H1 (cell line): ENCODE measurements around the gene ARL6IP4. TPM values are rescaled to one million over a fixed set of nuclear protein-coding genes. Genes with fewer than 3 reads are reported as not detected.

Experiments
- CTCF ChIA-PET: fragments of 300-600 bp; sonication (Branson Sonifier 250); formaldehyde crosslinking; loops from one replicate; lab custom pipeline; 2021; ENCODE audit not compliant: partially characterized antibody; lab: Charles Lee
- POLR2A ChIA-PET: fragments of 300-600 bp; sonication (Branson Sonifier 250); formaldehyde crosslinking; loops from one replicate; lab custom pipeline; 2021; ENCODE audit warnings: inconsistent platforms; ENCODE audit not compliant: partially characterized antibody; lab: Charles Lee
- DNase-seq, 2 experiments: peaks; one replicate each; pipeline versions ENCODE4 v3.0.0 to v3.0.0-alpha.2; 2010 to 2022; ENCODE audit warnings: low spot score in 2 of 2, low read depth in 1 of 2, mixed read lengths in 1 of 2
- FAIRE-seq: peaks from 2 replicates; lab custom pipeline; 2011; peaks lifted over from hg19 to GRCh38; lab: Jason Lieb, UNC
- H2AFZ ChIP-seq: 2 replicates; pipeline ENCODE4 v1.8.1; 2012; ENCODE audit warnings: low read length, inconsistent platforms
- H2AK5ac ChIP-seq: 2 replicates; pipeline ENCODE4 v1.6.1; 2013; ENCODE audit warnings: low read depth, low read length
- H2BK120ac ChIP-seq: replicated peaks from 2 replicates; pipeline ENCODE3; 2013; ENCODE audit warnings: low read depth, low read length, inconsistent platforms
- H2BK12ac ChIP-seq: 2 replicates; pipeline ENCODE4 v1.6.1; 2013; ENCODE audit warnings: low read depth, low read length
- H2BK15ac ChIP-seq: 2 replicates; pipeline ENCODE4 v1.6.1; 2013; ENCODE audit warnings: low read length
- H2BK20ac ChIP-seq: 2 replicates; pipeline ENCODE4 v1.6.1; 2013; ENCODE audit warnings: low read length
- H2BK5ac ChIP-seq: 2 replicates; pipeline ENCODE4 v1.6.1; 2013; ENCODE audit warnings: low read depth, low read length
- H3K14ac ChIP-seq: 2 replicates; pipeline ENCODE4 v1.6.1; 2013; ENCODE audit warnings: inconsistent platforms; ENCODE audit not compliant: insufficient read length
- H3K18ac ChIP-seq: 2 replicates; pipeline ENCODE4 v1.6.1; 2013; ENCODE audit warnings: low read length; ENCODE audit errors: extremely low read depth
- H3K23ac ChIP-seq: 2 replicates; pipeline ENCODE4 v1.6.1; 2013; ENCODE audit warnings: inconsistent platforms; ENCODE audit not compliant: insufficient read length
- H3K23me2 ChIP-seq: 2 replicates; pipeline ENCODE4 v1.6.1; 2013; ENCODE audit warnings: low read depth, low read length
- H3K27ac ChIP-seq: 2 replicates; pipeline ENCODE4 v1.6.1; 2011; ENCODE audit warnings: low read depth, low read length, inconsistent platforms
- H3K27me3 ChIP-seq, 4 experiments: replicated peaks in 1 of 4; 1 replicate in 1 of 4; 2 replicates in 3 of 4; pipeline versions ENCODE4 v1.6.1 to v1.8.1; 2011 to 2013; ENCODE audit warnings: low read length in 3 of 4, mild to moderate bottlenecking in 3 of 4, inconsistent platforms in 2 of 4, mixed read lengths in 2 of 4, moderate library complexity in 1 of 4; ENCODE audit not compliant: control insufficient read depth in 3 of 4, insufficient read depth in 3 of 4; ENCODE audit errors: extremely low read depth in 1 of 4
- H3K36me3 ChIP-seq, 4 experiments: 2 replicates each; pipeline versions ENCODE4 v1.6.1 to v1.8.1; 2011 to 2013; ENCODE audit warnings: mild to moderate bottlenecking in 4 of 4, low read length in 3 of 4, moderate library complexity in 2 of 4, control low read depth in 1 of 4, inconsistent platforms in 1 of 4; ENCODE audit not compliant: insufficient read depth in 4 of 4, control insufficient read depth in 2 of 4
- H3K4ac ChIP-seq: replicated peaks from 2 replicates; pipeline ENCODE3; 2013; ENCODE audit warnings: low read length, low read depth, mixed read lengths, inconsistent platforms; ENCODE audit not compliant: insufficient read length
- H3K4me1 ChIP-seq, 4 experiments: replicated peaks in 1 of 4; 1 replicate in 1 of 4; 2 replicates in 3 of 4; pipeline versions ENCODE4 v1.6.1 to v1.8.1; 2011 to 2013; ENCODE audit warnings: low read length in 3 of 4, inconsistent platforms in 2 of 4, mixed read lengths in 1 of 4; ENCODE audit not compliant: insufficient read depth in 4 of 4, control insufficient read depth in 3 of 4
- H3K4me2 ChIP-seq, 2 experiments: 2 replicates each; pipeline versions ENCODE4 v1.6.1 to v1.8.1; 2011 to 2013; ENCODE audit warnings: low read depth in 2 of 2, low read length in 2 of 2, control low read depth in 1 of 2, inconsistent platforms in 1 of 2, mild to moderate bottlenecking in 1 of 2; ENCODE audit not compliant: insufficient read depth in 1 of 2
- H3K4me3 ChIP-seq, 4 experiments: fragments of 200-600, 300-600 bp in 1 of 4; sonication (generic), shearing (Covaris generic), sonication (Bioruptor Twin) in 1 of 4; 2 replicates each; pipeline versions ENCODE4 v1.5.1 to v1.8.1; 2011 to 2016; ENCODE audit warnings: low read length in 4 of 4, low read depth in 3 of 4, control low read depth in 2 of 4, inconsistent platforms in 2 of 4, mild to moderate bottlenecking in 2 of 4, mixed read lengths in 1 of 4, moderate library complexity in 1 of 4; ENCODE audit not compliant: insufficient read depth in 2 of 4; ENCODE audit errors: extremely low read depth in 1 of 4
- H3K56ac ChIP-seq: replicated peaks from 2 replicates; pipeline ENCODE3; 2013; ENCODE audit warnings: low read depth, mild to moderate bottlenecking, mixed read lengths, low read length, inconsistent platforms; ENCODE audit not compliant: insufficient read length
- H3K79me1 ChIP-seq: 2 replicates; pipeline ENCODE4 v1.6.1; 2013; ENCODE audit warnings: low read depth, low read length, control low read depth
- H3K79me2 ChIP-seq, 2 experiments: 2 replicates each; pipeline versions ENCODE4 v1.6.1 to v1.8.1; 2012 to 2013; ENCODE audit warnings: low read length in 2 of 2, mild to moderate bottlenecking in 2 of 2, inconsistent platforms in 1 of 2; ENCODE audit not compliant: insufficient read depth in 2 of 2, control insufficient read depth in 1 of 2
- H3K9ac ChIP-seq, 4 experiments: replicated peaks in 1 of 4; 1 replicate in 1 of 4; 2 replicates in 3 of 4; pipeline versions ENCODE4 v1.6.1 to v1.8.1; 2011 to 2013; ENCODE audit warnings: low read depth in 3 of 4, low read length in 3 of 4, control low read depth in 2 of 4, mild to moderate bottlenecking in 2 of 4, moderate library complexity in 2 of 4, inconsistent platforms in 1 of 4; ENCODE audit errors: extremely low read depth in 1 of 4
- H3K9me3 ChIP-seq, 2 experiments: 2 replicates each; pipeline versions ENCODE4 v1.6.1 to v1.8.1; 2012 to 2013; ENCODE audit warnings: mild to moderate bottlenecking in 2 of 2, moderate library complexity in 2 of 2, control low read depth in 1 of 2, inconsistent platforms in 1 of 2, low read depth in 1 of 2, low read length in 1 of 2, mixed read lengths in 1 of 2; ENCODE audit not compliant: insufficient read depth in 2 of 2
- H4K20me1 ChIP-seq, 2 experiments: replicated peaks in 1 of 2; 2 replicates each; pipeline versions ENCODE3 to v1.8.1; 2011 to 2013; ENCODE audit warnings: inconsistent platforms in 2 of 2, low read length in 2 of 2, mild to moderate bottlenecking in 1 of 2; ENCODE audit not compliant: insufficient read depth in 2 of 2, control insufficient read depth in 1 of 2
- H4K5ac ChIP-seq: 2 replicates; pipeline ENCODE4 v1.6.1; 2013; ENCODE audit warnings: low read length, low read depth, mixed read lengths, inconsistent platforms; ENCODE audit not compliant: insufficient read length
- H4K8ac ChIP-seq: 2 replicates; pipeline ENCODE4 v1.8.0; 2013; ENCODE audit warnings: mild to moderate bottlenecking, moderate library complexity, low read length, inconsistent platforms; ENCODE audit not compliant: insufficient read depth; ENCODE audit errors: extremely low read depth
- H4K91ac ChIP-seq: replicated peaks from 2 replicates; pipeline ENCODE3; 2013; ENCODE audit warnings: low read length, mixed read lengths, inconsistent platforms; ENCODE audit not compliant: insufficient read length
- JUND ChIP-seq: IDR thresholded peaks from 2 replicates; pipeline ENCODE4 v1.6.1; 2011; ENCODE audit warnings: mild to moderate bottlenecking, improper control_type of control experiment, low read length
- POLR2AphosphoS5 ChIP-seq: IDR thresholded peaks from 2 replicates; pipeline ENCODE4 v1.6.1; 2011; ENCODE audit warnings: low read depth, low read length
- SAP30 ChIP-seq: fragments of 300-600 bp; sonication (generic); IDR thresholded peaks from 2 replicates; pipeline ENCODE4 v1.7.1; 2012; ENCODE audit warnings: low read length, moderate library complexity, mild to moderate bottlenecking, inconsistent platforms; ENCODE audit not compliant: insufficient read depth, insufficient replicate concordance
- SIN3A ChIP-seq, 2 experiments: IDR thresholded peaks in 1 of 2; conservative IDR thresholded peaks in 1 of 2; 2 replicates each; pipeline ENCODE4 v1.6.1; 2011 to 2012; ENCODE audit warnings: low read length in 2 of 2, improper control_type of control experiment in 1 of 2, low read depth in 1 of 2, mild to moderate bottlenecking in 1 of 2
- USF2 ChIP-seq: IDR thresholded peaks from 2 replicates; pipeline ENCODE4 v1.6.1; 2011; ENCODE audit warnings: low read length, improper control_type of control experiment
- YY1 ChIP-seq: IDR thresholded peaks from 2 replicates; pipeline ENCODE4 v1.6.1; 2011; ENCODE audit warnings: low read depth, mild to moderate bottlenecking, low read length
- WGBS, 2 experiments: shearing (Covaris generic) in 1 of 2; methylation state at CpG; one replicate each; pipeline versions ENCODE4 v1.1.6 to v1.1.7; 2013 to 2015; ENCODE audit warnings: low lambda C conversion rate in 2 of 2, mixed read lengths in 2 of 2, inconsistent platforms in 1 of 2, low coverage in 1 of 2, missing lambda C conversion rate in 1 of 2; ENCODE audit not compliant: insufficient replicate concordance in 2 of 2, insufficient coverage in 1 of 2, insufficient read length in 1 of 2; ENCODE audit errors: extremely low coverage in 1 of 2, missing lambda C conversion rate in 1 of 2; 5-methylcytosine and 5-hydroxymethylcytosine counted together
- polyA plus RNA-seq, 7 experiments: library from polyadenylated mRNA; depleted of rRNA in 3 of 7; stranded (reverse) in 5 of 7; unstranded in 2 of 7; fragments of >200 nt in 5 of 7; fragments of 200-250 nt in 2 of 7; gene quantifications; 1 replicate in 5 of 7; 2 replicates in 1 of 7; 4 replicates in 1 of 7; pipeline versions ENCODE4 v1.2.1 to v1.2.3, GENCODE V29; 2011 to 2013; ENCODE audit warnings: missing spikeins in 2 of 7, mixed read lengths in 2 of 7
- total RNA-seq: library from RNA; stranded (reverse); fragmentation: NEBNext Ultra II Directional; extraction: Animal tissue kit (Norgen Biotek cat#: 25700); gene quantifications from 2 replicates; pipeline ENCODE4 v1.2.1, GENCODE V29; 2021

The ARL6IP4 gene
- total and polyA plus RNA-seq, 2 of the 8 experiments (the other 6 are each of a cell fraction or from before 2014, with no cell fraction given): 76.4 to 109 TPM

DNA sequence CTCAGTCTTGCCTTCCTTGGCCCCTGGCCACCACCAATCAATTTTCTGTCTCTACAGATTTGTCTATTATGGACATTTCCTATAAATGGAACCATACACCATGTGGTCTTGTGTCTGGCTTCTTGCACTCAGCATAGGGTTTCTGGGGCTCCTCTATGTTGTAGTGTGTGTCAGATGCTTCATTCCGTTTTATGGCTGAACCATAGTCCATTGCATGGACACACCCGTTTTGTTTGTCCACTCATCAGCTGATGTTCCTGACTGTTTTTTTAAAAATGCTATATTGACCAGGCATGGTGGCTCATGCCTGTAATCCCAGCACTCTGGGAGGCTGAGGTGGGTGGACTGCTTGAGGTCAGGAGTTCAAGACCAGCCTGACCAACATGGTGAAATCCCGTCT, 21.0 kb downstream of the ARL6IP4 start:
- Histone ChIP-seq H3K56ac (no peak overlapping the region), H3K4me3 (no peak overlapping the region), H2BK120ac (no peak overlapping the region), H3K4ac (no peak overlapping the region), H4K91ac (no peak overlapping the region), H3K14ac (no peak overlapping the region), H2BK20ac (no peak overlapping the region), H2BK5ac (no peak overlapping the region), H3K36me3 (no peaks in the 10 kb centered on the region), H3K27ac (no peak overlapping the region), H3K79me1 (no peaks in the 10 kb centered on the region), H3K4me2 (no peak overlapping the region), H4K5ac (no peak overlapping the region), H3K18ac (no peak overlapping the region), H3K4me1 (no peaks in the 10 kb centered on the region), H4K8ac (no peak overlapping the region), H3K9me3 (no peaks in the 10 kb centered on the region), H3K79me2 (no peaks in the 10 kb centered on the region), H2BK15ac (no peak overlapping the region), H3K23me2 (no peaks in the 10 kb centered on the region), H2AFZ (no peak overlapping the region), H4K20me1 (no peaks in the 10 kb centered on the region), H3K9ac (no peak overlapping the region), H2BK12ac (no peak overlapping the region), H2AK5ac (no peak overlapping the region), H3K23ac (no peak overlapping the region), H3K27me3 (no peaks in the 10 kb centered on the region)
- no peak for TF ChIP-seq SAP30
- no peak for TF ChIP-seq USF2
- no peak for TF ChIP-seq SIN3A (conservative IDR thresholded peaks at IDR 0.05 in 1 of 2, IDR thresholded peaks at IDR 0.05 in 1 of 2; ENCODE audit: low read depth in 1 of 2, low read length in 2 of 2)
- TF ChIP-seq JUND: no peak
- no peak for TF ChIP-seq POLR2AphosphoS5
- no peak for TF ChIP-seq YY1
- ChIA-PET POLR2A (interaction anchor here (1.6 kb wide), 1 partner anchor 231 kb away, joined by 3 read pairs; the partner anchor contains the start of genes MPHOSPH9 and MTRFR), CTCF (interaction anchor here (0.8 to 3.5 kb wide), 8 partner anchors 10 to 236 kb away, joined by 3 to 13 read pairs (median 4); no protein-coding TSS in a partner anchor)
- no peak for FAIRE-seq
- 81% methylated on average over 3 of the region's 3 CpGs; no CpG with 5 or more reads in 1 of the 2 experiments for WGBS, 2 experiments
- no peak for DNase-seq
